Brain pericyte (primary cell): ENCODE measurements around the gene TRAK1.
A peak's percentile ranks its signal among the peaks of the same experiment; 100 is the strongest.
"Not testable (repeated sequence)": the region's sequence is repeated elsewhere in the genome, so short reads cannot be mapped to it uniquely, and the experiment has no call there.

Experiments used
- DNase-seq: peaks from one replicate; pipeline ENCODE4 v3.0.0-alpha.2; 2012; ENCODE audit warnings: low read depth, low spot score

TRAK1 gene, protein sequence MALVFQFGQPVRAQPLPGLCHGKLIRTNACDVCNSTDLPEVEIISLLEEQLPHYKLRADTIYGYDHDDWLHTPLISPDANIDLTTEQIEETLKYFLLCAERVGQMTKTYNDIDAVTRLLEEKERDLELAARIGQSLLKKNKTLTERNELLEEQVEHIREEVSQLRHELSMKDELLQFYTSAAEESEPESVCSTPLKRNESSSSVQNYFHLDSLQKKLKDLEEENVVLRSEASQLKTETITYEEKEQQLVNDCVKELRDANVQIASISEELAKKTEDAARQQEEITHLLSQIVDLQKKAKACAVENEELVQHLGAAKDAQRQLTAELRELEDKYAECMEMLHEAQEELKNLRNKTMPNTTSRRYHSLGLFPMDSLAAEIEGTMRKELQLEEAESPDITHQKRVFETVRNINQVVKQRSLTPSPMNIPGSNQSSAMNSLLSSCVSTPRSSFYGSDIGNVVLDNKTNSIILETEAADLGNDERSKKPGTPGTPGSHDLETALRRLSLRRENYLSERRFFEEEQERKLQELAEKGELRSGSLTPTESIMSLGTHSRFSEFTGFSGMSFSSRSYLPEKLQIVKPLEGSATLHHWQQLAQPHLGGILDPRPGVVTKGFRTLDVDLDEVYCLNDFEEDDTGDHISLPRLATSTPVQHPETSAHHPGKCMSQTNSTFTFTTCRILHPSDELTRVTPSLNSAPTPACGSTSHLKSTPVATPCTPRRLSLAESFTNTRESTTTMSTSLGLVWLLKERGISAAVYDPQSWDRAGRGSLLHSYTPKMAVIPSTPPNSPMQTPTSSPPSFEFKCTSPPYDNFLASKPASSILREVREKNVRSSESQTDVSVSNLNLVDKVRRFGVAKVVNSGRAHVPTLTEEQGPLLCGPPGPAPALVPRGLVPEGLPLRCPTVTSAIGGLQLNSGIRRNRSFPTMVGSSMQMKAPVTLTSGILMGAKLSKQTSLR

DNA sequence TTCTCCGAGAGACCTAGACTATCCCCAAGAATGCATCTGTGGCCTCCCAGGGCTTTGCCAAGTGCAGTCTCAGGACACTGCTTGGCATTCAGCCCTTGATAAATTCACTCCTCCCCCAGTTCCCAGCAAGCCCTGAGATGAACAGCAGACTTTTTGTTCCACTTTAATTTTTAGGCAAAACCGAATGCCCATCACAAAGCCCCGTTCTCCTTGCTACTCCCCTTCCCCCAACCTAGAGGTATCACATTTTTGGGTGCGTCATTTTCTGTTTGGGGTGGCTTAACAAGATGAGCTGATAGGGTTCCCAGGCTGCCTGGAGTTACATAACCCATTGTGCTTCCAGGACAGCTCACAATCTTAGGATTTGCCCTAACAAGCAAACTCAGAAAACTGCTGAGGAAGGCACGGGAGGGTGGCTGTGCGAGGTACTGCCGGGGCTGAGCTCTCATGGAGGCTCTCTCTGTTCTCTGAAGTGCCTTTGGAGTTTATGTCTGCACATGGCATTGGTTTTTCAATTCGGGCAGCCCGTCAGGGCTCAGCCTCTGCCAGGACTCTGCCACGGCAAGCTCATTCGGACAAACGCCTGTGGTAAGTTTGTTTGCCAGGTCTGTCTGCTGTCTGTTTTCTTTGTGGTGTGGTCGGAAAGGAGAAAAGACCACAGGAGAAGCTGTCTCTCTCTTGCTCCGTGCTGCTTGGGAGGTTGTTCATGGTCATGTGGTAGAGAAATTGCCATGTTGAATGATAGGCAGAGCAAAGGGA, at the start of gene TRAK1:
Gene TRAK1 (plus strand): TSS at position 385 of the 759 bp plus-strand sequence. CDS start 113 bp downstream, at position 498.
- no peak for DNase-seq

DNA sequence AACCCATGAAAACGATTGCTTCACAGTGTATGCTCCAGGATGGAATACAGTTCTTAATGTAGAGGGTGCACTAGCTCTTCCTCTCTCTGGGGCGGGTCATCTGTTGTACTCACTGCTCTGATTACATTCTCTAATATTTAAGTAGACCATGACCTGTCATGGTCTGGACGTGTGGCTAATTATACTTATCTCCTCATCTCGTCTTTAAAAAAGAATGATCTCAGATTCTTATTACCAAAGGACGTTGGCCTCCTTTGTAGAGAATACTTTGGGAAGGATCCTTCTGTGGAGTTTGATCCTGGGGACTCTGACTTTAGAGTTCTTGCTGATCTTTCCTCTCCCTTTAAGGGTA, 48.4 kb upstream of the TRAK1 start:
- DNase-seq: no peak

DNA sequence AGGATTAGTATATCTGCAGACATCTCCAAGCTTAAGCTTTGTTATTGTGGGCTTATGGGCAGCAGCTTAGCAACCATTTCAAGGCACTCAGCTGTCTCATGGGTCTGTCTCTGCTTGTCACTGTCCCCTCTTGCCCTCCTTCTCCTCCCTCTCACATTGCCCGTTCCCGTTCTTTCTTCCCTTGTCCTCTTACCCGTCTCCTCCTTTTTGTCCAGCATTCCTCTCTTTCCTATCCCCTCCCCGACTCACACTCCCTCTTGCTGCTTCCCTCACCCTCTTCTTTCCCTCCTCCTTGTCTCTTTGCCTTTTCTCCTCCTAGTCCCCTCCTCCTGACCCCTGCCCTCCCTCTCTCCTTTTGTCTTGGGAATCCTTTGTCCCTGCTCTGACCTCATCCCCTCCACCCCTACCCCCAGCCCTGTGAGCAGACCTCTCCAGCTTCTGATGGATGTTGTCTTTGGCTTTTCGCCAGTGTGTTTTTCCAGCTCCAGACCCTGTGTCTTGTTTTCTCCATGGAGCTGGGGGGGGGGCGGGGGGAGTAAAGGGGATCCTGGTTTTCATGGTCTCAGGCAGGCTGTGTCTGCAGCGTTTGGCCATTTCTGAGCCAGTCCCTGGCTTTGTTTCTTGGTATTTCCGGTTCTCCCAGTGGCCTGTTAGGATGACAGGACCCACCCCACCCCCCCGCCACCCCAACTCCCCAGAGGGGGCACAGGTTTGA, 47.9 kb upstream of the TRAK1 start:
- DNase-seq: peak; percentile 80

DNA sequence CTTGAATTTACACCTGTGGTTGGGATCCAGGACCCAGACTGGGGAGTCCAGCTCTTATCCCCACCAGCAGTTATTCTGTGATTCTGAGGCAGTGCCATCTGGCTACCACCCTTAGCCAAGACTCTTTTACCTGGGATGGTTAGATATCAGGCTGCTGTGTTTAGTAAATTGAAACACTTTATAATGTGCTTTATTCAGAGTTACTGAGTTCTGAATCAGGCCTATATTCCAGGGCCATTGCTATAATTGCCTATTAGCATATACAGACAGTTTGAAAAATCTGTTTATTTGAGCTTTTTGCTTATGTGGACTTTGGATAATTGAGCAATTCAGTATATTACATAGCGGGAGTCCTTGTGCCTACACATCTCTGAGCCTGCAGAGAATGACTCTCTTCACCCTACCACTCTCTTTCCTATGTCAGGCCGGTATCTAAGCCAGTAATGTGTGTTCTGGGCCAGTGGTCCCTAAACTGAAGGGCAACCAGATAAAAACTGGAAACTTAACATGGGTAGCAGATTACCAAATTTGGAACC, 45.4 kb upstream of the TRAK1 start:
- no peak for DNase-seq

DNA sequence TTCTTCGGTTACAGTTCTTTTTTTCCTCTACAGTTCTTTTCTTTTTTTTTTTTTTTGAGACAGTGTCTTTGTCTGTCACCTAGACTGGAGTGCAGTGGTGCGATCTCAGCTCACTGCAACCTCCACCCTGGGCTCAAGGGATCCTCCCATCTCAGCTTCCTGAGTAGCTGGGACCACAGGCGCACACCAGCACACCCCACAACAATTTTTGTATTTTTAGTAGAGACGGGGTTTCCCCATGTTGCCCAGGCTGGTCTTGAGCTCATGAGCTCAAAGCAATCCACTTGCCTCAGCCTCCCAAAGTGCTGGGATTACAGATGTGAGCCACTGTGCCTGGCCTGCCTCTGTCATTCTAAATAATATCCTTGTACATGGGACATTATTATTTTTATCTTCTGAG, 42.6 kb upstream of the TRAK1 start:
- DNase-seq: not testable (repeated sequence)

DNA sequence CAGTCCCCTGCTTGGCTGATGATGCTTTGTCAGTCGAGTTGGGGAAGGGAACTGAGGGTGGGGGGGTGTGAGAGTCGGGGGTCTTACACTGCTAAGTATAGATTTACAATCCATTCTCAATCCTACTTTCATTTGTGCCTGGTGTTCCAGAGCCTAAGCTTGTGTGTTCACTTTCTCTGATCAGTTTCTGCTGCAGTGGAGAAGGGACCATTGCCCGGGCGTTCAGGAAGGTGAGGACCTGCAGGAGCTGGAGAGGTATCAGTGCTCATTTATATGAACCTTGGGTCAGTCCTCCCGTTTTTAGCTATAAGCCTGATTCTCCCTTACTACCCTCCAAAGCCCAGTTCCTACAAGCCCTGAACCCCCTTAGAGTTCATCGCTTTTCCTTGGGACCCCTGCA, 41.0 kb upstream of the TRAK1 start:
- no peak for DNase-seq

DNA sequence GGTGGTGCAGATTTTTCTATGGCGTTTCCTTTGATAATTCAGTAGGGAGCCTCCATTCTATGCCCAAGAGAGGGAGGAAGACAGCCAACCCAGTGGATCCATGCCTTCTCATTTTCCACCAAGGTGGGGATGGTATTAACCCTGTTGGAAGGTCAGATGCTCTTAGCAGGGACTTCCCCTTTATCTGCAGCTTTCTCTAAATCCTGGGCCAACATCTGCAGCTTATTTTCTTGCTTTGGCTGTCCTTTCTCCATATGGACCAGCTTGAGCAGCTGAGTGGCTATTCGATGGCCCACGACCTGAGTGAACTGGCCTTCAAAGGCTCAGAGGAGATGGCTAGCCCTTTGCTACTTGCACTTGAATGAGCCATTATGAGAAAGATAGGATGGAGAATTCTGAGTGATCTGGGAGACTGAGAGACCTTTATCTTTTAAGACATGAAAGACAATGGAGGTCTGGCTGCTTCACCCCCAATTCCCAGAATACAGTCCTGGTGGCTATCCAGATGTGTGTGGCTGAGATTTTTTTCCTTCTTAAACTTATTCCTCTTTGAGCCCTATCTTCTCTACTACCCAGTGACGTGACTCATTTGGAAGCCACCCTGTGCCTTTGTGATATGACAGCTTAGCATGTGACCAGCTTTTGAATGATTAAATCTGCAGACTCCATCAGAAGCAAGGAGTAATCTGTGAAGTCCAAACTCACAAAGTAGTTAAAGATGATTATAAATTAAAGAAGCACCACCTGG, 39.6 kb upstream of the TRAK1 start:
- no peak for DNase-seq

DNA sequence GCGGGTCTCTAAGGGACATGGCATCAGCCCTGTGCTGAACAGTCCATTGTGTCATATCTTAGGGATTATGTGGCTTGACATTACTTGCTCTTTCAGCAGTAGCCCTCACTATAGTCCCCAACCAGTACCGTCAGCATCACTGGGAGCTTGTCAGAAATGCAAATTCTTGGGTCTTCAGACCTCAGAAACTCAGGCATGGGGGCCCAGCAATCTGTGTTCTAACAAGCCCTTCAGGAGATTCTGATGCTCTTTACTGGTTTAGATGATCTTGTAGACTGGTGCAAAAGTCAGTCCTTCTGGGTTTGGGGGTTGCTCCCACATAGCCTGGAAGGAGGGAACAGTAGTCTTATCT, 39.0 kb upstream of the TRAK1 start:
- no peak for DNase-seq

DNA sequence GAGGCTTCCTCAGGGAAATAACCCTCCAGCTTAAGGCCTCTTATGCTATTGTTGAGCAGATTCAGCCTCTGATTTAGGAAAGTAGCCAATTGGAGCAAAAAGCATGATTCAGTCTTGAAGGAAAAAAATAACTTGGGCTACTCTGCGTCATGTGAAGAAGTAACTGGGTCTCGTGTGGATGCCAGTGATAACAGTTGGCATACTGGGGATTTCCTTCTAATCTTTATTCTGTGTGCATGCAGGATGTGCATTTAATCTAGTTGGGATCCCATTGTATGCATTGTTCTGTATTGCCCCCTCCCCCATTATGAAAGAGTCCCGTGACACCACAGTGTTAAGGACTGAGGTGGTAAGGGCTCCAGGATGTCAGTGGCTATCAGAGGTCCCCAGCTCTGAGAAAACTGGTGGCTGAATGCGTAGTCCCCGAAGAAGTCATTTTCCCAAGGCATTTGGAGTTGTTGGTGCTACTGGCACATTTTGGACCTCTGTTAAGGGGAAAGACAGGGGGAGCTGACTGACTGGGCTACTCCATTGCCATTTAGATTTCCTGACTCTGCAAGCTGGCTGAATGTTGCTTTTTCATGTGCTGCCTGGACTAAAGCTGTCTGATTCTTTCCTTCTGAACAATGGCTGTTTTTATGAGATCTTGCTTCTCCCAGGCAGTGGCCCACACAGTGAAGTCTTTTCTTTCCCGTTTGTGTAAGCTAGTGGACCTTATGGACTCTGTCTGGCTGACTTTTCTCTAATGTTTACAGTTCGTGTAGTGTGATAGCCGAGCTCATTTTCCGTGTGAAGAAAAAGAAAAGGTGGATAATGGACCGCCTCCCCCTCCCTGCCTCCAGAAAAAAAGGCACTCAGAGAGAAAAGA, 38.4 kb upstream of the TRAK1 start:
- no peak for DNase-seq

DNA sequence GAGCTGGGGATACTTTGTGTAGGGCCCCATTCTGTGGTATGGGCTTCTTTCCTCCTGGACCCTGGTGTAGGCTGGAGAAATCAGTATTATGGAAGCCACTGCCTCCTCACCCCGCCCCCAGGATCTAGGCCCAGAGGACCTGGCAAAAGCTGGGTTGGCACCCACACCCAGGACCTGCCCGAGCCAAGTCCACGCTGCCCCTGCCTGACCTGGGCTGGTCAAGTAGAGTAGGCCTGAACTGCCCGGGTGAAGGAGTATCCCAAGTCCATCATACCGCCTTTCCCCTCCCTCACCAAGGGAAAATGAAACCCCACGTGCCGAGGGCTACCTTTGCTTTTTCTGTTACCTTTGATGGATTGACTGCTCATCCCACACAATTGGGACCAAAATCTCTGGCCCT, 37.7 kb upstream of the TRAK1 start:
- no peak for DNase-seq

DNA sequence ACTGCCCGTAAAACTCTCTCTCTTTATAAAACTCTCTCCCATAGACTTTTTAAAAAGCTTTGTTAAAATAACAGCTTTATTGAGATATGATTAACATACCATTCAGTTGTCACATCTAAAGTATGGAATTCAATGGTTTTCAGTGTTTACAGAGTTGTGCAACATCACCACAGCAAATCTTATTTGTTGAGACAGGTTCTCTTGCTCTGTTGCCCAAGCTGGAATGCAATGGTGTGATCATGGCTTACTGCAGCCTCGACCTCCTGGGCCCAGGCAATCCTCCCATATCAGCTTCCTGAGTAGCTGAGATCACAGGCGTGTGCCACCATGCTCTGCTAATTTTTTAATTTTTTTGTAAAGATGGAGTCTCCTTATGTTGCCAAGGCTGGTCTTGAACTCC, 35.9 kb upstream of the TRAK1 start:
- DNase-seq: no peak

DNA sequence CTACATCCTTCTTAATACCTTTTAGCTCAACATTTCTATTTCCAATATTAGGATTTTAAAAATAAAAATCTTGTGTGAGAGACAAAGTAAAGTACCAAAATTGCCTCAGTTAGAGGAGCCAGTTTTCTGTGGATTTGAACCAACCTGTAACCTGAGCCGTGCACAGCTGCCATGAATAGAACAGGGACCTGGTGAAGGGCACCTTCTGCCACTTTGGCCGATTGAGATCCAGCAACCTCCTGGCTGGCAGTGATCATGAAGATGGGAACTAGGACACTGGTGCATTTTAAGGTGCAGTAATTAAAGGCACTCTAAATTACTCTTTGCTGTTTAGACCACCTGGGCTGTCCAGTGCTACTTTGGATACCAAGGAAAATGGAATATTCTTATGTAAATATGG, 34.3 kb upstream of the TRAK1 start:
- DNase-seq: no peak

DNA sequence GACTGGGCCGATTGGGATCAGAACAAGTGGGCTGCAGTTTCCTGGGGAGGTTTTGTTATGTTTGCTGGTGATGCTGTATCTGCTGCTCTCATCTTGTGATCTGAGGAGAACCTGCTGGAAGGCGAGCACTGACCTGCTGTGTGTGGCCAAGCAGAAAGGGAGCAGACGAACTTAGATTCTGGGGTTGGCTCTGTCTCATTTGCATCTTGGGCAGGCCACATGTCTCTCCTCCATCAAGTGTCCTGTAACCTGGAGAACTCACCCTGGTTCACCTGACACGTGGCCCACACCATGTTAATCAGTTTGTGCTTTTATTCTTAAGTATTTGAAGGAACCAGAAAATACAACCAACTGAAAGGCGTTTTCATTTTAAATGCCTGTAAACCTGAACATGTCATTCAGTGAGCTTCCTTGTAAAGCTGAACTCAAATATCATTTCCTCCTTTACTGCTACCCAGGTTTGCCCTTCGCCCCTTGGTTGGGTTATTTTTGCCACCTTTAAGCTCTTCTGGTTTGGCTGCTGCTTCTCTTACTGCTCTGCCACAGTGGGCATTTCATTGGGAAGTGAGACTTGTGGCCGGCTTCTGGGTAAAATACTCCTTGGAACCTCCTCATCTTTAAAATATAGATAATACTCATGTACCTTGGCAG, 33.5 kb upstream of the TRAK1 start:
- no peak for DNase-seq

DNA sequence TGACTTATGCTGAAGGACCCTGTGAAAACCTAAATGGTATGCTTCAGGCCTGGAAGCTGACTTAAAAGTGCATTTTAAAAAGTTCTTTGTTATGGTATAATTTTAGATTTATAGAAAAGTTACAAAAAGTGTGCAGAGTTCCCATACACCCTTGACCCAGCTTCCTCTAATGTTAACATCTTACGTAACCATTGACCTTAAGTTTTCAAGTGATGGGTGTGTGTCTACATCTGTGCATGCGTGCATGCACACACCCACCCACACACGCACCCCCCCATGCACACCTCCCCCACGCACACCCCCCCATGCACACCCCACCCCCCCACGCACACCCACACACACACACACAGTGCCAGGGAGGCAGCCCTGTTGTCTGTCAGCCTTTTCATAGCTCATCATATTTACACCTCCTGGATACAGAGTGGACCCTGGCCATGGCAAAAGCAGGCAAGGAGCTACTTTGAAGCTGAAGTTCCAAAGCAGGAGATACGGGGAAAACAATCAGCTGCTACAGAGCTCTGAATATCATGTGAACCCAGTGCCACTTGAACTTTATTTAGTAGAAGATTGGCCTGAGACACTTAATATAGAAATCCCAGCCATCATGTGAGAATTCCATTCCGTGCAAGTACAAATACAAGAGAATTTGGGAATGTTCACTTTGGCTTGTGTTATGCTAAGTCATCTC, 30.0 kb upstream of the TRAK1 start:
- no peak for DNase-seq

DNA sequence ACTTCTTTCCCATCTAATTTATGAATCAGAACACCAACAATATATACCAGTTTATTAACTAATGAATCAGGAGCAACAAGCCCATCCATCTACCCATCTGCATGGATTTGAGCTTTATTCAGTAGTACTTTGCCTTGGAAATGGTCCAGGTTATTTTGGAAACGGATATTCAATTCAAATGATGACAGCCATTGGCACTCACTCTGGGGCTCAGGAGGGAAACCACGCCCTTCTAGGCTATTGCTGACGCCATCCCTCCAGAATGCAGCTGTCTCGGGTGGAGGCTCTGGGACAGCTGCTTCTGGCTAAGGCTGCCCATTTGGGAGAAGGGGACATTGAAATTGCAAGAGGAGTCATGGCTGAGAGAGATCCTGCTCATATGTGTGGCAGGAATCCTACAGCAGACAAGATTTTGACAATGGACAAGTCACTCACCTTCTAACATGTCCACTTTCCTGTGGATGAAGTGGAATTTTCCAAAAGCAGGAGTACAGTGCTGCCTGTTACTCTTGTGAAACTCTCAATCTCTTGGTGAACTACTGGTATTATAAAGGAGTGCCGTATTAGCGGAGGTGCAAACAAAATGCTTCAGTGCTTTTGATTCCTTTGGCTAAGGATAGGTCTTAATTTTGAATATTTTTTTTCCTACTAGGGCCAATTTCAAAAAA, 29.3 kb upstream of the TRAK1 start:
- no peak for DNase-seq

DNA sequence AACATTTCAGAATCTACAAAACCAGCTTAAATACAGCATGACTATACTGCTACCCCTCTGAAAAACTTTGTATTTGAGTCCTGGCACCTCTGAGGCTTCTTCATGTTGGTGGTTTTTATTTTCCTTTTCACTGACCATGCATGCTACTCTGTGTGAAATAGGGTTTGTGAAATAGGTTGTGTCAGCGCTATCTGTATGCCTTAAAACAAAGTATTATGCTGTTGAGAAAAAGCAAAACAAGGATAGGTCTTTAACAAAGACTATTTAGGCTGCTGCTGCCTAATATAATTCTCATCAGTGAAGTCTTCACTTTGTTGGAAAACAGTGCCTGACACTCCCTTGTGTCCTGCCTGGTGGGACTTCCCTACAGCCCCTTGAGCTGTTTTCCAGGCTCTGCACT, 28.7 kb upstream of the TRAK1 start:
- no peak for DNase-seq

DNA sequence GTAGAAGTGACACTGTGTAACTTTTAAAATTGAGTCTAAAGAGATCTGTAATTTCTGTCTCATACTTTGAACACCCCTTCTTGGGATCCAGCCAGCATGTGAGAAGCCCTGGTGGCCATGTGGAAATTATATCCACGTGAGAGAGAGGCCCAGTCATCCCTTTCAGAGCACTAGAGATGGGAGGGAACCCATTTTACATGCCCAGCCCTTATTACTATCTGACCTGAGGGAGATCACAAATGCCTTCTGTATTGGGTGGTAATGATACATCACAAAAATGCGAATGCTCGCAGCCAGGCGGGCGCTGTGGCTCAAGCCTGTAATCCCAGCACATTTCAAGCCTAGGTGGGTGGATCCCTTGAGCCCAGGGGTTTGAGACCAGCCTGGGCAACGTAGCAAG, 27.3 kb upstream of the TRAK1 start:
- no peak for DNase-seq
